ENCODE data around the gene IL17C.

The IL17C gene

DNA sequence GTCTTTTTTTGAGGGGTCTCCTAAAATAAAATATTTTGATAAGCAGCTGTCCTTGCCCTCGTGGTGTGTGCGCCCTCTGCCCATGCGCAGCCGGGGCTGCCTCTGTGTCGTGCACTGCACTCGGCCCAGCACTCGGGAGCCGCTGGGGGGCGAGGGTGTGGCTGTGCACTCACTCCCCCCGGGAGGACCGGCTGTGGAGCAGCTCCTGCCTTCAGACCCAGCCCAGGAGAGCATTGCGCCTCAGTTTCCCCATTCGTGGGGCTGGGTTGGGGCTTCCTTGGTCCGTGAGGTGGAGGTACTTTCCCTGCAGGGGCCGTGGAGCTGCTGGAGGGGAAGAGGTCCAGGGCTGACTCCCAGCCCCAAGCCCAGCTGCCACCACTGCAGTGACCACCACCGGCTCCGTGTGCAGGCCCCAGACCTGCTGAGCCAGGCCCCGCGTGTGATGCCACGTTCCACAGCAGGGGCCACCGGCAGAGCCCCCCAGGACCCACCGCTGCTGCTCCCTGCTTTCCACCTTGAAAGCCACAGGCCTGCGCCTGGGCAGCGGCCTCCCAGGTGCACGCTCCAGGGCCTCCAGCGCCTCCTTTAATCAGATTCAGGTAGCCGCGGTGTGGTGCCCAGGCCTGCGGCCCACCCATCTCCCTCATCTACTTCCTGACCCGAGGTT, 6.3 kb upstream of the IL17C start:
- Histone ChIP-seq H3K27me3 (ENCODE audit: low read length) (no peaks in the 10 kb centered on the region), H3F3A (ENCODE audit: insufficient read depth) (peaks cover 14% of the 10 kb centered on the region), H3K27ac (ENCODE audit: low read depth, low read length) (no peak overlapping the region), H3K9ac (ENCODE audit: low read length) (no peak overlapping the region), H3K4me2 (ENCODE audit: low read depth, low read length, poor library complexity, severe bottlenecking) (no peak overlapping the region), H3K4me3 (ENCODE audit: insufficient read depth, low read length, poor library complexity, severe bottlenecking) (no peak overlapping the region), H3K9me3 (ENCODE audit: insufficient read depth, low read length) (no peaks in the 10 kb centered on the region), H3K9me2 (replicated peaks; ENCODE audit: insufficient read depth, low read length) (no peaks in the 10 kb centered on the region), H4K20me1 (ENCODE audit: low read depth, low read length) (no peaks in the 10 kb centered on the region), H2AFZ (ENCODE audit: low read depth, low read length, severe bottlenecking) (no peak overlapping the region), H3K36me3 (ENCODE audit: low read length) (no peaks in the 10 kb centered on the region), H3K79me2 (ENCODE audit: insufficient read depth, low read length) (no peaks in the 10 kb centered on the region)
- TF ChIP-seq EZH2phosphoT487 (conservative IDR thresholded peaks at IDR 0.05; ENCODE audit: low read length), result no peak
- no peak for TF ChIP-seq CTCF (IDR thresholded peaks at IDR 0.05; ENCODE audit: insufficient read depth, low read length, poor library complexity, severe bottlenecking)

GRCh38 chr16:88632587-88632930, 5.8 kb upstream of the IL17C start:
- Histone ChIP-seq H3K9me3 (ENCODE audit: insufficient read depth, low read length) (no peaks in the 10 kb centered on the region), H3K36me3 (ENCODE audit: low read length) (no peaks in the 10 kb centered on the region), H3K4me2 (ENCODE audit: low read depth, low read length, poor library complexity, severe bottlenecking) (no peak overlapping the region), H3K9me2 (replicated peaks; ENCODE audit: insufficient read depth, low read length) (no peaks in the 10 kb centered on the region), H3K4me3 (ENCODE audit: insufficient read depth, low read length, poor library complexity, severe bottlenecking) (no peak overlapping the region), H3K79me2 (ENCODE audit: insufficient read depth, low read length) (no peaks in the 10 kb centered on the region), H3K27ac (ENCODE audit: low read depth, low read length) (no peak overlapping the region), H2AFZ (ENCODE audit: low read depth, low read length, severe bottlenecking) (no peak overlapping the region), H3K9ac (ENCODE audit: low read length) (no peak overlapping the region), H3K27me3 (ENCODE audit: low read length) (no peaks in the 10 kb centered on the region), H4K20me1 (ENCODE audit: low read depth, low read length) (no peaks in the 10 kb centered on the region), H3F3A (ENCODE audit: insufficient read depth) (peaks cover 14% of the 10 kb centered on the region)
- TF ChIP-seq CTCF (IDR thresholded peaks at IDR 0.05; ENCODE audit: insufficient read depth, low read length, poor library complexity, severe bottlenecking), result no peak
- no peak for TF ChIP-seq EZH2phosphoT487 (conservative IDR thresholded peaks at IDR 0.05; ENCODE audit: low read length)

- H3K9me2 ChIP-seq (replicated peaks; ENCODE audit: insufficient read depth, low read length), result no peaks in the 10 kb centered on the region
- no peak overlapping the region for H3K4me3 ChIP-seq (ENCODE audit: insufficient read depth, low read length, poor library complexity, severe bottlenecking)
- peak overlapping the region; percentile 47 for H3K4me2 ChIP-seq (ENCODE audit: low read depth, low read length, poor library complexity, severe bottlenecking)
- H3K79me2 ChIP-seq (ENCODE audit: insufficient read depth, low read length), result no peaks in the 10 kb centered on the region
- peaks cover 25% of the 10 kb centered on the region for H3F3A ChIP-seq (ENCODE audit: insufficient read depth)
- H3K27me3 ChIP-seq (ENCODE audit: low read length), result no peaks in the 10 kb centered on the region
- no peak for TF ChIP-seq CTCF (IDR thresholded peaks at IDR 0.05; ENCODE audit: insufficient read depth, low read length, poor library complexity, severe bottlenecking)
- TF ChIP-seq EZH2phosphoT487 (conservative IDR thresholded peaks at IDR 0.05; ENCODE audit: low read length), result no peak
- peak overlapping the region; percentile 24; the same call in 1 of the 2 replicates for H3K9ac ChIP-seq (ENCODE audit: low read length)
- no peak overlapping the region for H2AFZ ChIP-seq (ENCODE audit: low read depth, low read length, severe bottlenecking)
- H3K9me3 ChIP-seq (ENCODE audit: insufficient read depth, low read length), result peaks cover 11% of the 10 kb centered on the region; the same call in 1 of the 2 replicates
- no peaks in the 10 kb centered on the region for H3K36me3 ChIP-seq (ENCODE audit: low read length)
- peak overlapping the region; percentile 62 for H3K27ac ChIP-seq (ENCODE audit: low read depth, low read length)
- H4K20me1 ChIP-seq (ENCODE audit: low read depth, low read length), result no peaks in the 10 kb centered on the region
Observed at GRCh38 chr16:88633684-88634140, 4.7 kb upstream of the IL17C start.

Measured in SU-DHL-6 (cell line).